Frontal cortex (tissue), 4 donors: ENCODE measurements around the gene ACER1. TPM values are rescaled to one million over a fixed set of nuclear protein-coding genes. Genes with fewer than 3 reads are reported as not detected.
"Not testable (repeated sequence)": the region's sequence is repeated elsewhere in the genome, so short reads cannot be mapped to it uniquely, and the experiment has no call there.

Source experiments
- DNase-seq, 2 donors: peaks; one replicate each; pipeline ENCODE4 v3.0.0; 2012; ENCODE audit warnings: low spot score in 2 of 2
- FAIRE-seq: peaks from 2 replicates; lab custom pipeline; 2012; peaks lifted over from hg19 to GRCh38; lab: Jason Lieb, UNC
- total RNA-seq: library from RNA; depleted of rRNA; stranded (reverse); fragments of >200 nt; gene quantifications from one replicate; pipeline ENCODE4 v1.2.3, GENCODE V29; 2014
- donor health status: control.
- donor health status: control.
- donor health status: control.

The ACER1 gene
- total RNA-seq, 1 donor from 2014 or later = not detected

DNA sequence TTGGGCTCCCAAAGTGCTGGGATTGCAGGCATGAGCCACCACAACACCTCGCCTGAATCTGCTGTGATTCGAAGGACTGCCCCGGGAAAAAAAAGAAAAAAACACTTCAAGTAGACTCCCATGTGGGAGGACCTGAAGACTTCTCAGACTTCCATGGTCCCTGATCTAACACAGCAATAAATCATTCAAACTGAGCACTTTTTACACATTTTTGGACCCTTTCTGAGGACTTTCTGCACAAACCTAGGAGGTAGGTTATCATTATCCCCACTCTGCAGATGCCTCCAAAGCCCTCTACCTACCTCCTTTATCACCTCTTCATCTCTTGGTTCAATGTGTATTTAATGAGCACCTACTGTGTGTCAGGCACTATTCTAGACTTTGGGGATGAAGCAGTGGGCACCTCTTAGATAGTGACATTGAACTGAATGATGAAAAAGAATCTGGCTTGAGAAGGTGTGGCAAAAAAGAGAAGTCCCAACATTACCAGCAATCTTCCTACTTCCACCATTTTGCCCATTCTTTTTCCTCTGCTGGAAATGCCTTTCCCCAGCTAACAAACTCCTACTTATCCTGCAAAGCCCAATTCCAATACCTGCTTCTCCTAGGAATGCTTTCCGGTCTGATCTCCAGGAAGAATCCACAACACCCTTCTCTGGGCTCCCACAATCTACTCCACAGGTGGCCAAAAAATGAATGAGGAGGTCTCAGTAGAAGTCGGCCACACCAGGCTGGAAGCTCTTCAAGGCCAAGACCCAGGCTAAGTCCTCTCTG is 26.3 kb upstream of the ACER1 start:
- DNase-seq = no peak
- FAIRE-seq = no peak

GRCh38 chr19:6358003-6358402 is 24.6 kb upstream of the ACER1 start:
- DNase-seq (no peak), FAIRE-seq (no peak)

DNA sequence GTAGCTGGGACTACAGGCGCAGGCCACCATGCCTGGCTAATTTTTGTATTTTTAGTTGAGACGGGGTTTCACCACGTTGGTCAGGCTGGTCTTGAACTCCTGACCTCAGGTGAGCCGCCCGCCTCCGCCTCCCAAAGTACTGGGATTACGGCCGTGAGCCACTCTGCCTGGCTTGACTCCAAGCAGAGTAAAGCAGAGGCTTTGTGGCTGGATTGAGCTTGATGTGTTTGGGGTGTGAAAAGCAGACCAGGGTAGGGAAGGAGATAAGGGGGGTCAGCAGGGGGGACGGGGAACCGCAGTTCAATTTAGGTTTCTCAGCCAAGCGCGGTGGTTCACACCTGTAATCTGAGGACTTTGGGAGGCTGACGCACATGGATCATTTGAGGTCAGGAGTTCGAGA is 23.8 kb upstream of the ACER1 start:
- FAIRE-seq = no peak
- no peak for DNase-seq

DNA sequence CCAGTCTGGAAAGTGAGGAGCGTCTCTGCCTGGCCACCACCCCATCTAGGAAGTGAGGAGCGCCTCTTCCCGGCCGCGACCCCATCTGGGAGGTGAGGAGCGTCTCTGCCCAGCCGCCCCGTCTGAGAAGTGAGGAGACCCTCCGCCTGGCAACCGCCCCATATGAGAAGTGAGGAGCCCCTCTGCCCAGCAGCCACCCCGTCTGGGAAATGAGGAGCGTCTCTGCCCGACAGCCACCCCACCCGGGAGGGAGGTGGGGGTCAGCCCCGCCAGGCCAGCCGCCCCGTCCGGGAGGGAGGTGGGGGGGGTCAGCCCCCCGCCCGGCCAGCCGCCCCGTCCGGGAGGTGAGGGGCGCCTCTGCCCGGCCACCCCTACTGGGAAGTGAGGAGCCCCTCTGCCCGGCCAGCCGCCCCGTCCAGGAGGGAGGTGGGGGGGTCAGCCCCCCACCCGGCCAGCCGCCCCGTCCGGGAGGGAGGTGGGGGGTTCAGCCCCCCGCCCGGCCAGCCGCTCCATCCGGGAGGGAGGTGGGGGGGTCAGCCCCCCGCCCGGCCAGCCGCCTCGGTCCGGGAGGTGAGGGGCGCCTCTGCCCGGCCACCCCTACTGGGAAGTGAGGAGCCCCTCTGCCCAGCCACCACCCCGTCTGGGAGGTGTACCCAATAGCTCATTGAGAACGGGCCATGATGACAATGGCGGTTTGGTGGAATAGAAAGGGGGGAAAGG is 22.1 kb upstream of the ACER1 start:
- not testable (repeated sequence) for DNase-seq, FAIRE-seq

GRCh38 chr19:6354098-6354674 is 20.8 kb upstream of the ACER1 start:
- no peak for FAIRE-seq
- DNase-seq = no peak

DNA sequence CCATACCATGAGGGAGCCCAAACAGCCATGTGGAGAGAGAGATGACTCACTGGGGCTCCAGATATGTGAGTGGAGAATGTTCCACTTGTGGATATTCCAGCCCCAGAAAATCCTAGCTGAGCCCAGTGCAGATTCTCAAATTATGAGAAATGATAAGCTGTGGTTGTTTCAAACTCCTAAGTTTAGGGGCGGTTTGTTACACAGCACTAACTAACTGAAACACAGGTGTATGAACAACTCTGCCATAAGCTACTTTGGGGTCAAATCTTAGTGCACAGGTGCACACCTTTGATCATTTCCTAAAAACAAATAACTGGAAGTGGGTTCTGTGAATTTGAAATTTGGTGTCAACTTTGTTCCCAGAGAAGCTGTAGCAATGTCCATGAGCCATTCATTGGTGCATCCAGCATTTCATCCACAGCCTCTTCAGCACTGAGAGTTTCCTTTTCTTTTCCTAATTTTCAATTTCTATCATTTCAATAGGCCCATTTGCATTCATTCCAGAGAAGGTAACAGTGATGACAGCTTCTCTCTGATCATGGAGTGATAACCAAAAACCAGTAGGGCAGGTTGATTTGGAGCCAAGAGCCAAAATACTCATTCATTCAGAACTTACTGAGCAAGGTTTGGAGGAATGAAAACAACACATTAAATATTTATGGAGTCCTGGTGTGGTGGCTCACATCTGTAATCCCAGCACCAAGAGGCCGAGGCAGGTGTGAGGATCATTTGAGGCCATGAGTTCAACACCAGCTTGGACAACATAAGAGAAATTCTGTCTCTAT is 19.2 kb upstream of the ACER1 start:
- DNase-seq = no peak
- FAIRE-seq = no peak

DNA sequence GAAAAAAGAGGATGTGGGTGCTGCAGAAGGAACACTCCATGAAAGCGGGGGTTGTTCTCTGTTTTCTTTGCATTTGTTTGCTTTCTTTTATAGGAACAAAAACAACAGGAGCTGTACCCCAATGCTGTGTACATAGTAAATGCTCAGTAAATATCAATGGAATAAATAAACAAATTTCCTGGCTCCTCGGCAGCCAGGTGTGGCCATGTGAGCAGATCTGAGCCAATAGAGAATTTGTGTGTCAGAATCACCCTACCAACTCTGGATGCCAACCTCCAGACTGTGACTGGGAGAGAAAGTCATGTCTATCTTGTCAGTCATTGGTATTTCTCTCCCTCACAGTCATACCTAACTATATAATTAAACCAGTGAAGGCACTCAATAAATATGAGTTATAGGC is 17.3 kb upstream of the ACER1 start:
- DNase-seq (no peak), FAIRE-seq (no peak)

GRCh38 chr19:6349271-6349670 is 15.9 kb upstream of the ACER1 start:
- not testable (repeated sequence) for FAIRE-seq, DNase-seq

GRCh38 chr19:6343462-6343861 is 10.1 kb upstream of the ACER1 start:
- no peak for FAIRE-seq
- DNase-seq = no peak

- FAIRE-seq (no peak), DNase-seq (peak in 1 of 2 donors; percentile 25)
Observed at GRCh38 chr19:6340493-6341201, 7.2 kb upstream of the ACER1 start.

DNA sequence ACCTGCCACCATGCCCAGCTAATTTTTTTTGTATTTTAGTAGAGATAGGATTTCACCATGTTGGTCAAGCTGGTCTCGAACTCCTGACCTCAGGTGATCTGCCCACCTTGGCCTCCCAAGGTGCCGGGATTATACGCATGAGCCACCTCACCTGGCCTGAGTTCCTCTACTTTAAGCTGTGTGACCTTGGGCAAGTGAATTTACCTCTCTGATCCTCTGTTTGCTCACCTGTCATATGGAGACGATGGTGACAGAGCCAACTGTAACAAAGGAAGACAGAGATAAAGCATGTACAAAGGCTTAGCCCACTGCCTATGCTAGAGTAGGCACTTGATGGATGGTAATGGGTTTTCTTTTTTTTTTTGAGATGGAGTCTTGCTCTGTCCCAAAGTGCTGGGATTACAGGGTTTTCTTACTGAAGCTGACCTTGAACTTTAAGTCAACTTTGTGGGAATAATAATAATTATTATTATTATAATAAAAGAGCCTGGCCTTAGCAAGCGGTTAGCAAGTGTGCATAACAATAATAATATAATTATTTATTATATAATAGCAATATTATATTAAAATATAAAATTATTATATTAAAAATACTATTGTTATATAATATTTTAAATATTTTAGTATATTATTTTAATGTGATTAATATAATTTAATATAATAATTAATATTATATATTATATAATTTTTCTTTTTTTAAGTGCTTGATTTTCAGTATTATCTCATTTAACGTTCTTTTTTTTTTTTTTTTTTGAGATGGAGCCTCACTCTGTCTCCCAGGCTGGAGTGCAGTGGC is 1.3 kb upstream of the ACER1 start:
- peak; percentile 24 for FAIRE-seq

DNA sequence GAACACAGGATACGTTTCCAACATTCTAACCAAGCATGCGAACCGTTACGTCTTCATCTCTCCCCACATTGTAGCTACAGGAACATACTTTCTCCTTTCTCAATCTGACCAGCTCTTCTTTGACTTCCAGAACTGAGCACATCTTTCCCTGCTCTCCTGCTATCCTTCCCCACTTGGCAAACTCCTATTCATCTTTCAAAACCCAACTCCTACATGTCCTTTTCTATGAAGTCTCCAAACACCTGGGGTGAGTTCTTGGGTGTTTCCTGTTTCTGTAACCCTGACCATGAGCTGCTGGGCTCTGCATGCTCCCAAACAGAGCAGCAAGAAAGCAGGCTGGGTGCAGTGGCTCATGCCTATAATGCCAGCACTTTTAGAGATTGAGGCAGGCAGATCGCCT is 6.6 kb downstream of the ACER1 start:
- FAIRE-seq (no peak), DNase-seq (no peak)

More for the DNA sequence above, 1.3 kb upstream of the ACER1 start:
- no peak for DNase-seq

DNA sequence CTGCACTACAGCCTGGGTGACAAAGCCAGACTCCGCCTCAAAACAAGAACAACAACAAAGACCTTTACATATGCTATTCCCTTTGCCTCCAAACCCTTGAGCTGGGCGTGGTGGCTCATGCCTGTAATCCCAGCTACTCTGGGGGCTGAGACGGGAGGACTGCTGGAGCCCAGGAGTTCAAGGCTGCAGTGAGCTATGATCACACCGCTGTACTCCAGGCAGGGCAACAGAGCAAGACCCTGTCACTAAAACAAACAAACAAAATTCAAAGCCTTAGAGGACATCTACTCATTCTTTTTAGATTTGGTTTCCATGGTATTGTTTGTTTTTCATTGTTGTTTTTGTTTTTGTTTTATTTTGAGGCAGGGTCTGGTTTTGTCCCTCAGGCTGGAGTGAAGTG is 7.8 kb downstream of the ACER1 start:
- FAIRE-seq = no peak
- no peak for DNase-seq

DNA sequence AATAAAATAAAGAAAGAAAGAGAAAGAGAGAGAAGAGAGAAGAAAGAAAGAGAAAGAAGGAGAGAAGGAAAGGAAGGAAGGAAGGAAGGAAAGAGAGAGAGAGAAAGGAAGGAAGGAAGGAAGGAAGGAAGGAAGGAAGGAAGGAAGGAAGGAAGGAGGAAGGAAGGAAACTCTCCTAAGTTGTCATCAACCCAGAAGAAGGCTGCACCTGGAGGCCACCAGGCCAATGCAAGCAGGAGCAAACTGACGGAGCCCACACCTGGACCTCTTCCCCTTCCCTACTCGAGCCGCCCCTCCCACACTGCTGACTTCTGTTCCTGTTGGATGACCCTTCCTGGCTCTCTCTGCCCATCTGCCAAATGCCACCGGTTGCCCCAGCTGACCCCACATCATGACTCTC is 8.7 kb downstream of the ACER1 start:
- DNase-seq = no peak
- no peak for FAIRE-seq

DNA sequence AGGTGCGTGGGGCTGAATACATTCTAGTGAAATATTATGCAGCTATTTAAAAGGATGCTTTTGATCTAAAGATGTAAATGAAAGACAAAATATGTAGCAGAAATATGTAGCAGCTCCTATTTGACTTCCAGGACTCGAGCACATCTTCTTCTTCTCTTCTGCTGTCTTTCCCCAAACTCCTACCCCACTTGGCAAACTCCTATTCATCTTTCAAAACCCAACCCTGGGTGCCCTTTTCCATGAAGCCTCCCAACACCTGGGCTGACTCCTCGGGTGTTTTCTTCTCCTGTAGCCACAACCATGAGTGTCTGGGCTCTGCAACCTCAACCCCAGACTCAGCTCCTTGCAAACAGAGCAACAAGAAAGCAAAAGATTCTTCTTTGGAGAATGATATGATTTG is 11.1 kb downstream of the ACER1 start:
- DNase-seq (no peak), FAIRE-seq (no peak)

DNA sequence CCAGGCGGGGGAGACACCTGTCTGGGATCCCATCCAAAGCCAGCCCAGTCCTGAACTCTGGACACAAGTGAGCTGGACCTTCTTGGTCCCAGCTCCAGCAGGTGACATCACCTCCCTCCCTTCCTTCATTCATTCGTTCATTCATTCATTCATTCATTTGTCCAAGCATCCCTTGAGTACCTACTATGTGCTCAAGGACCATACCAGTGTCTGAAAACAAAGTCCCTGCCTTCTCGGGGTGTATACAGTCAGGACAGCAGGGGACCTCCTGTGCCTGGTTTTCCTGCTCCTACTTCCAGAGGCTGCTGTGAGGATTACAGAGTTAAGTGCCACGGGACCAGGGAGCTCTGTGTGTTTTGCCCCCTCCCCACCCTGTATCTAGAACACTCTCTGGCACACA is 14.0 kb downstream of the ACER1 start:
- FAIRE-seq (no peak), DNase-seq (no peak)

DNA sequence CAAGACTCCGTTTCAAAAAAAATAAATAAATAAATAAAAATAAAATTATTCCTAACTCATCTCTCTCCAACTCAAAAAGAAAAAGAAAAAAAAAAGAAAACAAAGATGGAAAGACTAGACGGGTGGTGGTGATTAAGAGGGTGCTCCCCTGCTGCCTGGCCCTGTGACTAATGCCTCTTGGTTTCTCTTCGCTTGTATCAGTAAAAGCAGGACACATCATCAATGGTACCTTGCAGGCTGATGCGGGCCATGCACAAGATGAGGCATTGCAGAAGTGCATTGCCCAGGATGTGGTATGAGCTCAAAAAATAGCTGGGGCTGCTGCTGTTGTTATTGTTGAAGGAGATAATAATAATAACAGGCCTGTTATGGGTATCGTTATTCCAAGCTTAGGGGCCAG is 14.6 kb downstream of the ACER1 start:
- DNase-seq (no peak), FAIRE-seq (no peak)

GRCh38 chr19:6315646-6316045 is 17.8 kb downstream of the ACER1 start:
- not testable (repeated sequence) for FAIRE-seq

DNA sequence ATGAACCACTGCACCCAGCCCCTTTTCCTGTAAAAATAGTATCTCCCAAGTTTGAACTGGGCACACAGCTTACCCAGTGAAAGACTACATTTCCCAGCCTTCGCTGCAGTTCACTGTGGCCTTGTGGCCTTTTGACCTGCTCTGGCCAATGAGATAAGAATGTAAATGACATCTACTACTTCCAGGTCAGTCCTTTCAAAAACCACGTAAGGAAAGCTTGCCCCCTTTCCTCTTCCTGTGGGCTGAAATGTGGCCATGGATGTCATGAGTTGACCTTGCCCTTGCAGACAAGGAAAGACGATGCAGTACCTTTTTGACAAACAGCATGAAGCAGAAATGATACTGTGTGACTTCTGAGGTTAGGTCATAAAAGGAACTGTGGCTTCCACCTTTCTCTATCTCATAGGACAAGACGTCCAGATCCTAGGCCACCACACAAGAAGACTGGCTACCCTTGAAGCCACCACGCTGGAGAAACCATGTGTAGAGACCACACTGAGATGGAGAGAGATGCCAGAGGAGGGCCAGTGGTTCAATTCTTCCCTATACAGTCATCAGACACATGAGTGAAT is 19.9 kb downstream of the ACER1 start:
- DNase-seq = no peak
- no peak for FAIRE-seq

More at GRCh38 chr19:6315646-6316045, 17.8 kb downstream of the ACER1 start:
- DNase-seq = not testable (repeated sequence)
